Measurements from ENCODE around the gene LSAMP.

Gene LSAMP

GRCh38 chr3:116340680-116341216, 104.5 kb downstream of the LSAMP start:
- DNase-seq (ENCODE audit: low spot score), result no peak
- TF ChIP-seq CTCF (IDR thresholded peaks at IDR 0.05; ENCODE audit: extremely low read depth, missing control alignments), result no peak

- TF ChIP-seq CTCF (IDR thresholded peaks at IDR 0.05; ENCODE audit: extremely low read depth, missing control alignments), result no peak
- DNase-seq (ENCODE audit: low spot score), result no peak
Measured at GRCh38 chr3:116339441-116340028, 105.8 kb downstream of the LSAMP start.

- no peak for TF ChIP-seq CTCF (IDR thresholded peaks at IDR 0.05; ENCODE audit: extremely low read depth, missing control alignments)
- no peak for DNase-seq (ENCODE audit: low spot score)
Measured at GRCh38 chr3:116338713-116339112, 106.6 kb downstream of the LSAMP start.

GRCh38 chr3:116337229-116337628, 108.1 kb downstream of the LSAMP start:
- DNase-seq (ENCODE audit: low spot score), result no peak
- no peak for TF ChIP-seq CTCF (IDR thresholded peaks at IDR 0.05; ENCODE audit: extremely low read depth, missing control alignments)

GRCh38 chr3:116331380-116331779, 113.9 kb downstream of the LSAMP start:
- DNase-seq (ENCODE audit: low spot score), result no peak

GRCh38 chr3:116322750-116323375, 122.4 kb downstream of the LSAMP start:
- TF ChIP-seq CTCF (IDR thresholded peaks at IDR 0.05; ENCODE audit: extremely low read depth, missing control alignments), result no peak

More at GRCh38 chr3:116331380-116331779, 113.9 kb downstream of the LSAMP start:
- no peak for TF ChIP-seq CTCF (IDR thresholded peaks at IDR 0.05; ENCODE audit: extremely low read depth, missing control alignments)

GRCh38 chr3:116318370-116318769, 126.9 kb downstream of the LSAMP start:
- no peak for TF ChIP-seq CTCF (IDR thresholded peaks at IDR 0.05; ENCODE audit: extremely low read depth, missing control alignments)

More at GRCh38 chr3:116322750-116323375, 122.4 kb downstream of the LSAMP start:
- DNase-seq (ENCODE audit: low spot score), result no peak

More at GRCh38 chr3:116318370-116318769, 126.9 kb downstream of the LSAMP start:
- DNase-seq (ENCODE audit: low spot score), result no peak

All from GM20000 (cell line).